Stimulated activated CD4-positive, alpha-beta T cell treated with anti-CD3 and anti-CD28 coated beads, Interleukin-1b, Interleukin-23, amount 100 ng/mL, for 48 hours (primary cell): Measurements from ENCODE around the gene ARID1B.

Experiments
- DNase-seq: peaks from one replicate; pipeline ENCODE4 v3.0.0-alpha.2; 2020

ARID1B gene

DNA sequence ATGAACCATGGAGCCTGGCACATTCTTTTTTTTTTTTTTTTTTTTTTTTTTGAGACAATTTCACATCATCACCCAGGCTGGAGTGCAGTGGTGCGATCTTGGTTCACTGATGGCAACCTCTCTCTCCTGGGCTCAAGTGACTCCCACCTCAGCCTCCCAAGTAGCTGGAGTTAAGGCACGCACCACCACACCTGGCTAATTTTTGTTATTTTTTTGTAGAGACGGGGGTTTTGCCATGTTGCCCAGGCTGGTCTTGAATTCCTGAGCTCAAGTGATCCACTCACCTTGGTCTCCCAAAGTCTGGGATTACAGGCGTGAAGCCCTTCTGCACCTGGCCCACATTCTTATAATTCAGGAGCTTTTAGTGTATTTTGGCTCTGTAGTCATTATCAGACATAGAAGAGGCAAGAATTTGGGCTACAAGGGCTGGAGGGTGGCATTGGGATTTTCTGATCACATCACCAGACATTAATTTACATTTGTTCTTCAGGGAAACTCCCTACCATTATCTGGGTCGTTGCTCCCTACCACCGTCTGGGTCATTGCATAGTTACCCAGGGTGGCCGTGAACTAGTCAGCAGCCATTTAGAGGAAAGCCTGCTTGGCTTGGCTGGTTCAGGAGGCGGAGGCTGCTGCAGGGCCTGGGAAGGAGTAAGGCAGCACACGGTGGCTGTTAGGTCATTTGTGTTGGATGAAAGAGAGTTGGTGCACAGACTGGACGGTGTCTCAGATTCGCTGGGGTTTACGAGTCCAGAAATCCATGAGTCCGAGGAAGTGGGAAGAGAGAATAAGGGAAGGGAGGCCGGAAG, 17.6 kb downstream of the ARID1B start:
- no peak for DNase-seq

DNA sequence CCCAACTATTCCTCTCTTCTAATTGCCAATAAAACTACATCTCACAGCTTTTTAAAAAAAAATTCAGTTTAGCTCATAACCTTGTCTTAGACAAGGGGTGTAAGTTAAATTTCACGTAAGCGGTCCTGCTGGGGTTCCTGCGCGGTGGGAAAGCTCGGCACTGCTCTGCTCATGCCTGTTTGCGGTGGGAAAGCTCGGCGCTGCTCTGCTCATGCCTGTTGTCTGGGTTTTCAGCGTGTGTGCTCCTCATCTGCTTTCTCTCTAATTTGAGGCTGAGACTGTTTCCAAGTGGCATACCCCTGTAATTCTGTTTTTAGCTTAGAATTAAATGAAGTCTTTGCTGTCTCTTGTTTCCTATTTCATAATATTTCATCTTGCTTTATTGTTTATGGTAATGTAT, 18.6 kb downstream of the ARID1B start:
- no peak for DNase-seq

DNA sequence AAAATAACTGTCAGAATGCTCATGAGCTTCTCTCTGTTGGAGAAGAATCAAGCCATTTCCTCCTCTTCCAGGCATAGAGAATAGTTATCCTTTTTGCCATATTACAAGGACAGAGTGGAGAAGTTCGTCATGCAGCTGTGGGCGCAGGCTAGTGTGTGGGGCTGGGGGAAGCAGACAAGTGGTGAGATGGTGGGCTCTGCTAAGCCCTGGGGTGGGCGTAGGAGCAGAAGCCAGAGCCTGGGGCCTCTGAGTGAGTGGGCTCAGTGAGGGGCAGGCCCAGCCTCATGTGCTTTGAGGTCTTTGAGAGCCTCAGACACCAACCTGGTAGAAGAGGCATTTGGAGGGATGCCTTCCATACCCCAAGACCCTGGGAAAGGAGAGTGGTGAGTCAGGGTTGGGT, 19.4 kb downstream of the ARID1B start:
- no peak for DNase-seq

DNA sequence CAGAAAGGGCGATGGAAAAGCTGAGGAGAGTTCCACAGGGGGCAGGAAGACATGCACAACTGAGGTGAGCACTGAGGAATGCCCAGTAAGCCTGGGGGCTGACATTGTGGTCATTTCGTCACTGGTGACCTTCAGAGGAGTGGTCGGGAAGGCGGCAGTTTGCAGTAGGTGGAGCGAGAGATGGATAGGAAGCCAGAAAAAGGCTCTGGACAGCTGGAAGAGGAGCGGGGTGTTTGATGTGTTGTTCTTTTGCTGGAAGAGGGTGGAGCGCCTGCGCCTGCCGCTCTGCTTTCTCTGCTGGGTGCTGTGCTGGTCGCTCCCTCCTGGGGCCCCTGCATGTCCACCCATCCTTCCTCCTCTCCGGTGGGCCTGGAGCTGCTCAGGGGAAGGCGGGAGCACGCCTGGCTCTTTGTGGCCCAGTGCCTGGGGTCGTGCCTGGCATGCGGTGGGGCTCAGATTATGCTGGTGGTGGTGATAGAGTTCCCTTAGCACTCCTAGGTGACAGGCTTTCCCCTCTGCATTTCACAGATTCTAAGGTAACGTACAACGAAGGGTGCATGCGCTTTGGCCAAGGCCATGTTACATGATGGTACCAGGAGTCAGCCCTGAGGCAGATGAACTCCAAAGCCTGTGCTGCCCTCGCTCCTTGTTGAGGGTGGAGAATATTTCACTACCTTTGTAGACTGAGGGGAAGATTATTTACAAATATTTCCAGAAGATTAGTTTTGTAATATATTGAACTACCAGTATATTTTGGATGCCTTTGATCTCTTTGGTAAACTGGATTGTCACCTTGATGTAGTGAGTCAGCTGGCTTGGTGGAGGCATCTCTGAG, 20.9 kb downstream of the ARID1B start:
- no peak for DNase-seq

DNA sequence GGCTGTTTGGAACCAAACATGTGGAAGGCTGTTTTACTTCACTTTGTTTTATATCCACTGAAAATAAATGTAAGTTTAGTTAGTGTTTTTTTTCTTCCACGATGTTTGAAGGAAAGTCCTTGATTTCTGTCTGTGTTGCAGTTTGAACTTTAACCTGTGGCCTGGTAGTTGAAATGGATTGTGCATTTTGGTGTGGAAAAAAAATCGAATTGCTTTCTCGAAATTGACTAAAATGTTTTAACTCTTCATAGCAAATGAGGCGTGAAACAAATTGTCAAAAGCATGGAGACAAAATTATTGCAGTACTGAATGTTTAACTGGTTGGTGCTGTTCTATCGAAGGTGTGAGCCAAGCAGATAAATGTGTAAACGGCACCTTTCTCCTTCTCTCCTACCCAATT, 24.5 kb downstream of the ARID1B start:
- no peak for DNase-seq

DNA sequence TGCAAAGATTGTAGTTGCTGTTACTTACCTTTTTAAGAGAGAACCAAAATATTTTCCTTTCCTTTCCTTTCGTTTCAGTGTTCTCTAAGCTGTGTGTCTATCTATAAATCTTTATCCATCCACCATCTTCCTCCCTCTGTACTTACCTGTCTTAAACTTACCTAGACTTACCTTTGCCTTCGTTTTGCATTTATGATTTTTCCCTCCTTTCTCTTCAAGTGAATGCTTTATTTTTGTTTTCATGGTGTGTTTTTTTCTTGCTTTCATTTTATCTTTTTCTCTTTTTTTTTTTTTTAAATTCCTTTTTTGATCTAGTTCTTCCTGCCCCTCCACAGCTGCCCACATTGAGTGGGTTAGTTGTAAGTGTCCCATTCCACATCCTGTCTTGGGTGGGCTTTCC, 26.2 kb downstream of the ARID1B start:
- DNase-seq, result no peak

DNA sequence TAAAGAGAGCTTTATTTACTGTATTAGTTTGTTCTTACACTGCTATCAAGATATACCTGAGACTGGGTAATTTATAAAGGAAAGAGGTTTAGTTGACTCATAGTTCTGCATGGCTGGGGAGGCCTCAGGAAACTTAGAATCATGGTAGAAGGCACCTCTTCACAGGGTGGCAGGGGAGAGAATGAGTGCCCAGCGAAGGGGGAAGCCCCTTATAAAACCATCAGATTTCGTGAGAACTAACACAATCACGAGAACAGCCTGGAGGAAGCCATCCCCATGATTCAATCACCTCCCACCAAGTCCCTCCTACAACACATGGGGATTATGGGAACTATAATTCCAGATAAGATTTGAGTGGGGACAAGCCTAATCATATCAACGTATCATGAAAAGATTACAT, 27.2 kb downstream of the ARID1B start:
- DNase-seq, result peak; percentile 55

DNA sequence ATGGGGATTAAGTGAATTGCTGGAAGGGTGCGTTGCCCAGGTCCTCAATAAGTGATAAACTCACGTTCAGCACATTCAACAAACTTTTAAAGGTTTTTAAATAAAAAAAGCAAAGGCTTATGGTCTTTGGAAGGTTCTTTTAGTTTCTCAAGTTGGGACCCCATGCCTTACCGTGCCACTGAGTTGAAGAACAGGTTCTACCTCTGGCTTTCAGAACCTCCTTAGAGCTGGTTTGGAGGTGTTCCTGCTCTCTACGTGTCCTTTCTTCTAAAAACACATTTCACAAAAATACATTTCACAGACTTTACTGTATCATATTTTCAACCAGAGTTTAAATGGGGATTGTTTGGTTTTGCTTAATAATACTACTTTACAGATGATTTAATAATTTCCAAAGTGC, 29.0 kb downstream of the ARID1B start:
- DNase-seq, result no peak

DNA sequence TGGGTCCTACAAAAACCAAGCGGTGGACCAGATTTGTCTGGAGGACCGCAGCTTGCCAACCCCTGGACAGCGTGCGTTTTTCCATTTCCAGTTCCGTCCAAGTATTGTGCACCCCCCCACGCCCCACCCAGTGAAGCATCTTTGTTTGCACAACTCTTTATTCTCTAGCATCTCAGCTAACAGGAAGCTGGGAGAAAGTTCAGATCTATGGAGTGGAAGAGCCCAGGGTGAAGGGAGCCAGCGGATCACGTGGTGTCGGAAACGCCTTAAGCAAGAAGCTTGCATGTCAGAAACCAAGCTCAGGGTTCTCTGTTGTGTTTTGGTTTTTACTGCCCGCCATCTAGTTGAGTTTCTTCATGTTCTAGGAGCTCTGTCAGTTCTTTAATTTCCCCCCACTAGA, 29.9 kb downstream of the ARID1B start:
- no peak for DNase-seq

DNA sequence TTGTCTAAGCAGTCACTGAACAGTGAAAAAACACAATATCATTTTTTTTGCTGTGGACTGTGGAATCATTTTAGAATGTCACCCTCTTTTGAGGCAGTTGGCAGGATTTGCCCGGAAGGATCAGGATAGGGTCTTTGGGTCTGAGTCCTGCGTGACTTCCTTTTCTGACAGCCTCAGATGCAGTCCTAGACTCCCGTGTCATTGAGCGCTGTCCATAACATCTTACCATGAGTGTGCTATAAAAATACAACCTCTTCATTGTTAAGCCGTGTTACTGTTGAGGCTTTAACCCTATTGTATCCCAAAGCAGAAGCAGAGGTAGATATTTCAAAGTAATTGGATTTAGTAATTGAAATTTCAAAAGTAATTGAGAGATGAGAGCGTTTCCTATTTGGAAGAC, 30.6 kb downstream of the ARID1B start:
- DNase-seq, result no peak

DNA sequence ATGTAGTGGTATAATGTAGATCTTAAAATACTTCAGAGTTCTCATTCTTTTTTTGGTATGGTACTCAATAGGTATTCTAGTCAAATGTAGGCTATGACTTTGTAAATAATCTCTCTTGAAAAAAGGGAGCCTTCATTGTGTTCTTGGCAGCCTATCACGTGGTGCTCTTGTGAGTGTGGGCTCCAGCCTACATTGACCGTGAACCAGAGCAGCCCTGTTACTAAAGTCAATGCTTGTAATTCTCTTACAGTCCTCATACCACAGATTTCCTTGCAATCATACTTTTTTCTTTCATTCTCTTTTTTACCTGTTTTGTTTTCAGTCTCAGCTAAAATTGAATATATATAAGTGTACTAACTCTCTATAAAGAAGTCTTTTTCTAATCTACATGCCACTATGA, 31.1 kb downstream of the ARID1B start:
- no peak for DNase-seq

DNA sequence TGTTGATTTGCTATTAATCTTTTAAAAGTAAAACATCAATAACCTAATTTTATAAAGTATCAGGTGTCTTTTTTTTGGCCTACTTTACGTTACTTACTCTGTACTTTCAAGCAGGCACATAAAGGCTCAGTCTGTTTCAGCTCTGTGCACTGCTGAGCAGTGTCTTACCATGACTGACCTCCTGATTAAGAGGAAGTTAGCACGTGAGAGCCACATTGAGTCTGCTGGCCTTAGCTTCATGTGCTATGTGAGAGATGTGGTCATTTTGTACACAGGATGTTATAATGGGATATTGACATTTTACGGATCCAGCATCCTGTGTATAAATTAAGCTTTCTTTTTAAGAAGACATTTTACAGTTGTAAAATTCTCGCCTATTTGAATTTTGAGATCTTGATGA, 31.9 kb downstream of the ARID1B start:
- DNase-seq, result no peak

DNA sequence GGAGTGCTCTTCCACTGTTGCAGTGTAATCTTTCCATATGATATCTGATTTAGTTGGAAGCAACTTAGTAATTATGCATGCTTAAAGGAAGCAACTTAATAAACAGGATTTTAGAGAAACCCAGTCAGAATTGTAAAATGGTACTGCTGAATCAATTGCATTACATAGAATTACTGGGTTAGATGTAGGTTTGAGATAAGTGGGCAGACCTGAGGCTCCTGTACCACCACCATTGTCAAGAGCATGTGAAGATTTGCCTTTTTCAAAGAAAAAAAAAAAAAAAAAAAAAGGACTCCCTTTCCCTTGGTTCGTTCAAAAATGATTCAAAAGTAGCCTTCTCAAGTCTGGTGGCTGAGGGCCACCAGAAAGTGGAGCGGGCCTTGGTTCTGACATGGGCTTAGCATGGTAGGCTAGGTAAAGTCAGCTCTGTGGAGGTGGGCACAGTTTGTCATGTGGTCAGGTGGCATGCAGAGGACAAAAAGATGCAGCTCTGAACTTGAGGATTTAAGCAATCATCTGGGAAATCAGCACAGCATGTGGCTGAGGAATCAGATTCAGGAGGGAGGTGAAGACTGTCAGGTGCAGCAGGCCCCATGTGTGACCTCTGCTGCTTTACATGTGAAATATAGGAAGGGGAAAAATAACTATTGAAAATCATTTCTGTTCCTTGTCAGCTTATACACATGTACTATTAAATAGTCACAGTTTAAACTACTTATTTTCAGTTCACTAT, 32.4 kb downstream of the ARID1B start:
- no peak for DNase-seq

DNA sequence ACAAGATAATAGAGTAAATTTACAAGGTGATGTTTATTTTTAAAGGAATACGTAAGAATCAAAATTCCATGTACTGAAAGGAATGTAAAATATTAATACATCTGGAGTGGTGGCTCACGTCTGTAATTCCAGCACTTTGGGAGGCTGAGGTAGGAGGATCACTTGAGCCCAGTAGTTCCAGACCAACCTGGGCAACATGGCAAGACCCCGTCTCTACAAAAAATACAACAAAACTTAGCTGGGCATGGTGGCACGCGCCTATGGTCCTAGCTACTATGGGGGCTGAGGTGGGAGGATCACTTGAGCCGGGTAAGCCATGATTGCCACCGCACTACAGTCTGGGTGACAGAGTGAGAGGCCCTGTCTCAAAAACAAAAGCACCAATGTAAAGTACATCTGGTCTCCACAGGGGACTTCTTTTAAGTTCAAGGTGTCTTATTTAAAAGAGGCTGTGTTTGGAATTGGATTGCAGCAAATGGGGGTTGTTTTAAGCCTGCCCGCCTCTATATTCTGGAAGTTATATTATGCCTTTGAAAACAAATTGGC, 36.9 kb downstream of the ARID1B start:
- no peak for DNase-seq

DNA sequence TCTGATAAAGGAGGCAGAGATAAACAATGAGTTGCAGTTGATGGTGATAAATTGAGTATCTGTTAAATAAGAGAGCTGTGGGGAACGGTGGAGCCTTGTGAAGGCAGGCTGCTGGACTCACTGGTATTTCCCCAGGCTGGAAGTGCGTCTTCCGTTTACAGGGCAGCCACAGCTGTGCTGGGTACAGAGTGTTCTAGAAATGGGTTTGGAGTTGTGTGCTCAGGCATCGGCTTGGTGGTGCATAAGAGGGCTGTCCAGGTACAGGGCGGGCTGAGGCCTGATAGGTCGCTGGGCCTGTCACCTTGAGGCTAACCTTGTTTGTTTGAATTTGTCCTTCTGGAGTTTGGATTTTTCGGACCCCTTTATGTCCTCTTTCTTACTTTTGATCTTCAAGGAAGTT, 39.3 kb downstream of the ARID1B start:
- DNase-seq, result no peak

DNA sequence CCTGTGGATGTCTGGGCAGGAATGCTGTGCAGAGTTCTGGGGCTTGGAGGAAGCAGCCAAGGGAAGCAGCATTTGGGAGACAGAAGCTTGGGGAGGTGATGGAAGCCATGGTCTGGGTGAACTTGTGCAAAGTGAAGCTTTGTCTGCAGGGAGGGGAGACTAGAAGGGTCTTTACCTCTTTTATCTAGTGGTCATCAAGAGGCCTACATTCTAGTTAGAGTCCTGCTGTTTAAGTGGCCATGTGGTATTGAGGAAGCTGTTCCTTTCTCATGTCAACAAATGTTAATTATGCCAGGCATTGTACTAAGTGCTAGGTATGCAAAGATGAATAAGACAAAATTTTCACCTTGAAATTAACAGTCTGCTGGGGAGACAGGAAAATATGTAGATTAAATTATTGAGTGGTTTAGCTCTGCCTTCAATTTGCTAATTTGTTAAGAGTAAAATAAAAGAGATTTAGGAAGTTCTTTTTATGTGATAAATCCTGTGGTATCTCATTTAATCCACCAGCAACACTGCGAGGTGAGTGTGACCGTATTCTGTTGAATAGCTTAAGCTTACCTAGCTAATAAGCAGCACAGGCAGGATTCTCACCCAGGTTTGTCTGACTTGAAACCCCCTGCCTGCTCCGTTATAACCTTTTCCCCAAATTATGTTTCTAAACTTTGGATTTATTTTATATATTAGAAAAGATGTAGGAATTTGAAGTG, 43.1 kb downstream of the ARID1B start:
- no peak for DNase-seq

DNA sequence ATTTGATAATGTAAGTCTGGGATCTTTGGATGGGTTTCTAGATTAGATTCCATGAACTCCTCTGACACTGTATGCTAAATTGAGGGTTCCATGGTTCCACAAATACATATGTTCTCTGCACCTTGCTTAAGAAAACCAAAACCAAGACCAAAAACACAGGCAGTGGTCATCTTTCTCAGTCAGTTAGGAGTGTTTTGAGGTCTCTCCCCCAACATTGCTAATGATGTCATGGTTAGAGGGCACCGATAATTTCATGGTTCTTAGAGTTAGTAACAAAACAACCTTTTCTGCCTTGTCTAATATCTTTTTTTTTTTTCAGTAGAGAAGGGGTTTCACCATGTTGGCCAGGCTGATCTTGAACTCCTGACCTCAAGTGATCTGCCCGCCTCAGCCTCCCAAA, 44.5 kb downstream of the ARID1B start:
- DNase-seq, result no peak

DNA sequence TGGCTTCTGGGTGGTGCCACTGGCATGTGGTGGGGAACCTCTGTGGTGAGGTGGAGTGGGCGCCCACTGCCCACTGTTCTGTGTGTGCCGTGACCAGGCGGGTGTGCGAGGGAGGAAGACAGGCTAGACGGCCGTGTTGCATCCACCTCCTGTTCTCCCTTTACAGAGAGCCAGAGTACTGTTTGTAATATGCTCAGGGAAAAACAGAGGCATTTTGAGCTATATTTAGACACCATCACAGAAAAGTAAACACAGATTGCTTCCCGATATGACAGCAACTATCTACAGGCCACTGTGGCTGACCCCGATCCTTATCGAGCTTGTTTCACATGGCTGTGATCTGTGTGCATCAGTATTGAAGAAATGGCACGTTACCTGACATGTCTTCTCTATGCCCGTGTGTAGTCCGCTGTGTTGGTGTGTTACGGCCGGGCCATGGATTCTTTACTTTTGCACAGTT, 45.6 kb downstream of the ARID1B start:
- DNase-seq, result no peak

DNA sequence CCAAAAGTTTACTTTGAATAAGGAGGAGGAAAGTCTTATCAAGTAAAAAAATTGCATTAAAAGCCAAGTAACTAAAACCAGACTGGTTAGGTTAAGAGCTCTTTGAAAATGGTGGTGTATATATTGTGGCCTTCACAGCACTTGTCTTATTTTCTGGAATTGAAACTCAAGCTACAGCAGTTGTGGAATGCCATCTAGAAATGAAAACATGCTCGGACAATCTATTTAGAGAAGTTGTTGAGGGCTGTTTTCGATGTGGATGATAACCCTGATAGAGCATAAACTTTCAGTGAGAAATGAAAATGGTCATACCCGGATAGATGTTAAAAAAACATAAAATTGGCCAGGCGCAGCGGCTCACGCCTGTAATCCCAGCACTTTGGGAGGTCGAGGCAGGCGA, 47.0 kb downstream of the ARID1B start:
- no peak for DNase-seq

DNA sequence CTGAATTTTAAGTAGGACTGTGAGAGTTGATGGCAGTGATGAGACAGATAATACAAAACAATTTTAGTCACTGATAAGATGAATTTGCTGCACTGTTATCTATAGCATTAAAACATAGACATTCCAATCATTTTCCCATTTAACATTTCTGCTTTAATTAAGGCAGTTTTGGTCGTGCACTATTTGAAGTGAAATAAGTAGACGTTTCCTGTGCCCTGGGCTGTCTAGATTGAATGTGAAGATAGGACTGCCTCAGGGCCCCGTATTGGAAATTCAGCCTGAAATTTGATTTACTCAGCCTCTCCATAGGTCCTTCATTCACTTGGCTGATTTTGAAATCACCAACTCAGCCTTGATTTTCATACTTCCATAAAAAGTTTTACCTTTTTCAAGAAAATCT, 48.3 kb downstream of the ARID1B start:
- no peak for DNase-seq

DNA sequence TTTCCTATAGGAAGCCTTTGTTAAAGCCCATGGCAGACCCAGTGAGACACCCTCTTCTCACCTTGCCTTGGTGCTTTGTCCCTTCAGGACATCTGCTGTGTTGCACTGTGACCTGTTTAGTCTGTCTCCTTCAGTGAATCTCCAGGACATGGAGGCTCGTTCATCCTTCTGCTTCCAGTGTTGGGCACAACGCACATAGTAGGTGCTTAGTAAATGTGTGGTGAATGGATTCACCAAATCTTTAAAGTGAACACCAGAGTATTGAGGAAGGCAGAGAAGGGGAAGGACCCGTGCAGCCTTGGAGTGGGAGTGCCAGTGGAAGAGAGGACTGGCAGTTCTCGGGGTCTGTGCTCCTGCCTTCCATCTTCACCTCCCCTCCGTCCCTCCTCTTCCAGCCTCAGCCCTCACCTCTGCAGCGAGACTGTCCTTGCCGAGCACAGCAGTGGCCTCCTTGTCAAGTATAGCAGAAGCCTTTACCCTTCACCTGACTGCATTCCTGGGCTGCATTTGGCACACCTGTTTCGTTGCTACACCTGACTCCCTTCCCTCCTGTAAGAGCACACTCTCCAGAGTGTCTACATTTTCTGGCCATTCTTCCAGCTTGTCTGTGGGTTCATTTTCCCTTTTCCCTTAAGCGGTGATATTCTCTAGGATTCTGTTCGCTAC, 49.2 kb downstream of the ARID1B start:
- no peak for DNase-seq

DNA sequence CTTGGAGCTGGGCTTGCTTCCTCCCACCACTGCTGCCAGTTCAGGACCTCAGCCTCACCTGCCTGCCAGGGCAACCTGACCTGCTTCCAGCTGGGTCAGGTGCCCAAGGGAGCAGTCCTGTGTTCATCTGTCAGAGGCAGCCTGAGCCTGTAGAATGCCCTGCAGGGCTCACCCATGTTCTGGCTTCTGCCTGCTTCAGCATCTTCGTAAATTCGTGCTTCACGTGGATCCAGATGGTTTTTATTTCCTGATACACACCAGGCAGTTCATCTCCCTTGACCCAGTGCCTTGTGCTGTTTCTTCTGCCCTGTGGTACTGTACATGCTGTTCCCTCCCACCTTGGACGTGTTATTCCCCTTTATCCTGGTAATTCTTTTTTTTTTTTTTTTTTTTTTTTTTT, 50.2 kb downstream of the ARID1B start:
- DNase-seq, result no peak
